IPS-11a (cell line): ENCODE data around the gene GNAS.

ENCODE experiments used
- H3K4me3 ChIP-seq: one replicate; pipeline ENCODE4 v1.5.1; 2013; ENCODE audit warnings: low read depth, low read length, control low read depth

The GNAS gene

GRCh38 chr20:58895448-58896180 is 43.1 kb downstream of the GNAS start:
- no peak overlapping the region for H3K4me3 ChIP-seq

- no peak overlapping the region for H3K4me3 ChIP-seq
Measured at GRCh38 chr20:58896820-58897219, 44.3 kb downstream of the GNAS start.

- no peak overlapping the region for H3K4me3 ChIP-seq
Measured at GRCh38 chr20:58897488-58897887, 45.0 kb downstream of the GNAS start.

- H3K4me3 ChIP-seq: no peak overlapping the region
Measured at GRCh38 chr20:58898629-58899408, 46.3 kb downstream of the GNAS start.

GRCh38 chr20:58899512-58899911 is 47.0 kb downstream of the GNAS start:
- no peak overlapping the region for H3K4me3 ChIP-seq

GRCh38 chr20:58900397-58900796 is 47.9 kb downstream of the GNAS start:
- no peak overlapping the region for H3K4me3 ChIP-seq

GRCh38 chr20:58901488-58902402 is 49.2 kb downstream of the GNAS start:
- no peak overlapping the region for H3K4me3 ChIP-seq

- no peak overlapping the region for H3K4me3 ChIP-seq
Measured at GRCh38 chr20:58903614-58904013, 51.1 kb downstream of the GNAS start.

- H3K4me3 ChIP-seq: no peak overlapping the region
Measured at GRCh38 chr20:58905236-58905635, 52.7 kb downstream of the GNAS start.

- no peak overlapping the region for H3K4me3 ChIP-seq
Measured at GRCh38 chr20:58906111-58906510, 53.6 kb downstream of the GNAS start.

- no peak overlapping the region for H3K4me3 ChIP-seq
Measured at GRCh38 chr20:58906894-58907293, 54.4 kb downstream of the GNAS start.

- H3K4me3 ChIP-seq: no peak overlapping the region
Measured at GRCh38 chr20:58907320-58908137, 55.0 kb downstream of the GNAS start.

GRCh38 chr20:58908221-58908620 is 55.7 kb downstream of the GNAS start:
- no peak overlapping the region for H3K4me3 ChIP-seq

GRCh38 chr20:58908941-58909340 is 56.4 kb downstream of the GNAS start:
- no peak overlapping the region for H3K4me3 ChIP-seq

- no peak overlapping the region for H3K4me3 ChIP-seq
Measured at GRCh38 chr20:58909585-58909984, 57.1 kb downstream of the GNAS start.

- no peak overlapping the region for H3K4me3 ChIP-seq
Measured at GRCh38 chr20:58910473-58910872, 58.0 kb downstream of the GNAS start.

- no peak overlapping the region for H3K4me3 ChIP-seq
Measured at GRCh38 chr20:58911309-58911708, 58.8 kb downstream of the GNAS start.

GRCh38 chr20:58911970-58912369 is 59.5 kb downstream of the GNAS start:
- no peak overlapping the region for H3K4me3 ChIP-seq

- H3K4me3 ChIP-seq: no peak overlapping the region
Measured at GRCh38 chr20:58913079-58913478, 60.6 kb downstream of the GNAS start.

- no peak overlapping the region for H3K4me3 ChIP-seq
Measured at GRCh38 chr20:58918621-58919020, 66.1 kb downstream of the GNAS start.
